ENCODE measurements around the gene CCDC102A. TPM values are rescaled to one million over a fixed set of nuclear protein-coding genes. Genes with fewer than 3 reads are reported as not detected.

The CCDC102A gene
- total RNA-seq, 1 donor from 2014 or later, result 13.7 TPM

DNA sequence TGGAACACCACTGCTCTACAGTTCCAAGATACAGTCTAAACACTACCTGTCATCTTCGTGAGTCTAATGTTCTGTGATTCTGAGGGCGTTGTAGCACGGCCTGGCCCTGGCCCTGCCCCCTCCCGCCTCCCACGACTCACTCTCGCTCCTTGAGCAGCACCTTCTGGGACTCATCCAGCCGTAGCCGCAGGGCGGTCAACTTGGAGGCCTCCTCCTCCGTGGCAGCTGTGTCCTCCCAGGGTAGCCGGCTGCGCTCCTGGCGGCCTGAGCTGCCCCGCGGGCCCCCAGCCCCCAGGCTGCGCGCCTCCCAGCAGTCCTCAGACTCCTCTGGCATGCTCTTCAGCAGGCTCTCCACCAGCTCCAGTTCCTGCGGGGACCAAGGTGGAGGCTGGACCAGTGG lies 10.6 kb downstream of the CCDC102A start:
- peaks cover 0 to 7% of the 10 kb centered on the region in 2 donors for H3K4me1 ChIP-seq
- H3K9me3 ChIP-seq, result no peaks in the 10 kb centered on the region
- TF ChIP-seq CTCF (IDR thresholded peaks at IDR 0.05), result no peak
- no peak for DNase-seq (ENCODE audit: low spot score in 2 of 2)
- intact Hi-C loops (cut with DNase I), result no loop called here
- no peak overlapping the region for H3K4me3 ChIP-seq
- H3K27me3 ChIP-seq, result no peaks in the 10 kb centered on the region
- H3K27ac ChIP-seq, result no peak overlapping the region
- H3K36me3 ChIP-seq, result peaks cover 5 to 14% of the 10 kb centered on the region in 2 donors

GRCh38 chr16:57522960-57523359 lies 13.4 kb downstream of the CCDC102A start:
- H3K36me3 ChIP-seq, result peaks cover 16 to 18% of the 10 kb centered on the region in 2 donors
- intact Hi-C loops (cut with DNase I), result no loop called here
- no peaks in the 10 kb centered on the region for H3K9me3 ChIP-seq
- H3K4me3 ChIP-seq, result no peak overlapping the region
- no peaks in the 10 kb centered on the region for H3K4me1 ChIP-seq
- H3K27ac ChIP-seq, result peak overlapping the region; percentile 14 to 15
- H3K27me3 ChIP-seq, result no peaks in the 10 kb centered on the region
- no peak for TF ChIP-seq CTCF (IDR thresholded peaks at IDR 0.05)
- DNase-seq (ENCODE audit: low spot score in 2 of 2), result no peak

DNA sequence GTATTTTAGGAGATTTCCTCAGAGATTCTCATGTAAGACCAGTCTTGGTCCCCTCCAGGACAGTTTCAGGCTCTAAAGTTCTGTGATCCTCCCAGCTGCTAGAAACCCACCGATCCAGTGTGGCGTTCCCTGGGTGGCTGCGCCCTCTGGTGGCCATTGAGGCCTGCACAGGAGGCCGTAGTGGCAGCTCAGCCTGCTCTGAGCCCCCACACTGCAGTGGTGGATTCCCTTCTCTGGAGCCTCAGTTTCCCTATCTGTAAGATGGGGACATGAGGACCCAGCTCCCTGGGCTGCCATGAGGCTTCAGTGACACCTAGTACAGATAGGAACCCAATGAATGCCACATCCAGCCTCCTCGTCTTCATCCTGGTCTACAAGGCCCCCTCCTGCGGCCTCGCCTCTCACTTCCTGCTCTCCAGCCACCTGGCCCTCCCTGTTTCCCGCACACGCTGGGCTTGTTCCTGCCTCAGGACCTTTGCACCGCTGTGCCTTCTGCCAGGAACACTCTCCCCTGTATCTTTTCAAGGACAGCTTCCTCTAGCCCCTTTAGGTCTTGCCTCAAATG lies 16.5 kb downstream of the CCDC102A start:
- Histone ChIP-seq H3K4me3 (no peak overlapping the region), H3K4me1 (no peaks in the 10 kb centered on the region), H3K9me3 (no peaks in the 10 kb centered on the region), H3K27me3 (no peaks in the 10 kb centered on the region), H3K36me3 (peaks cover 32 to 36% of the 10 kb centered on the region in 2 donors), H3K27ac (no peak overlapping the region)
- intact Hi-C loops (cut with DNase I), result loop anchor here (1.0 to 5.0 kb wide), 3 partner anchors 43 to 101 kb away; partner anchors contain the start of gene POLR2C
- peak; percentile 81 to 98 (median 85) for TF ChIP-seq CTCF (IDR thresholded peaks at IDR 0.05)
- peak in 1 of 2 donors; percentile 86 for DNase-seq (ENCODE audit: low spot score in 2 of 2)

DNA sequence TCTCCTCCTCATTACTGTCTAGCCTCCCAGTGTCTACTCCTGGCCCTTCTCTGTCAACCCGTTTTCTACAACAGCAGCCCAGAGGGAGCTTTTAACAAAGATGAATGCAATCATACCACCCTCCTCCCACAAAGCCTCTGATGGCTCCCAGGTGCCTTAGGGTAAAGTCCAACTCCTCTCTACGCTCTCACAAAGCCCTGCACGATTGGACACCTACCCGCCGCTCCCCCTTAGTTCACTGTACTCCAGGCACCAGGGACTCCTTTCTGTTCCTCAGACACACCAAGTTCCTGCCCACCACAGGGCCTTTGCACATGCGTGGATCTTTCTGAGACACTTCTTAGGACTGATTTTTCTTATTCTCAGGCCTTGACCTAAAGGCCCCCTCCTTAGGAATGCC lies 17.4 kb downstream of the CCDC102A start:
- H3K27me3 ChIP-seq, result no peaks in the 10 kb centered on the region
- DNase-seq (ENCODE audit: low spot score in 2 of 2), result no peak
- H3K36me3 ChIP-seq, result peaks cover 36 to 45% of the 10 kb centered on the region in 2 donors

DNA sequence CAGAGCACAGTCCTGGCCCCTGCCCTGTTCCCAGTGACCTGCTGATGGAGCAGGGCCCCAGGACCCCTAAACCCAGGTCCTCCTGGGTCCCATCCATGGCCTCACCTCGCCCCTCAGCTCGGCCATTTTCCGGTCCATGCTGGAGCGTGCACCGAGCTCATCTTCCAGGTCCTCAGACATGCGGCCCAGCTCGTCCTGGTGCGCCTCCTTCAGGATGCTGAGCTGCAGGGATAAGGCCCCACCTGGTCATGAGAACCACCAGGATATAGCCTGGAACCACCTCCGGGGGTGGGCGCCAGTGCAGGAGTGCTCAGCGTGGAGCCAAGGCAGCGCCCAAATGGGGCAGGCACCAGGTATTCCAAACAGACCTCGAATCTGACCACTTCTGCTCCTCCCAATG lies 17.9 kb downstream of the CCDC102A start:
- H3K36me3 ChIP-seq, result peaks cover 37 to 49% of the 10 kb centered on the region in 2 donors
- intact Hi-C loops (cut with DNase I), result loop anchor here (2.0 to 5.0 kb wide), 2 partner anchors 41 to 100 kb away; no protein-coding TSS in a partner anchor

More for the DNA sequence above, 17.4 kb downstream of the CCDC102A start:
- no peaks in the 10 kb centered on the region for H3K4me1 ChIP-seq
- no peak overlapping the region for H3K4me3 ChIP-seq
- H3K9me3 ChIP-seq, result no peaks in the 10 kb centered on the region
- TF ChIP-seq CTCF (IDR thresholded peaks at IDR 0.05), result no peak
- H3K27ac ChIP-seq, result no peak overlapping the region
- intact Hi-C loops (cut with DNase I), result loop anchor here (1.0 to 5.0 kb wide), 3 partner anchors 42 to 100 kb away; partner anchors contain the start of gene POLR2C

More for the DNA sequence above, 17.9 kb downstream of the CCDC102A start:
- Histone ChIP-seq H3K9me3 (no peaks in the 10 kb centered on the region), H3K27me3 (no peaks in the 10 kb centered on the region), H3K4me1 (no peaks in the 10 kb centered on the region), H3K4me3 (no peak overlapping the region), H3K27ac (no peak overlapping the region)
- TF ChIP-seq CTCF (IDR thresholded peaks at IDR 0.05), result no peak
- no peak for DNase-seq (ENCODE audit: low spot score in 2 of 2)
